OCI-LY3 (cell line): ENCODE data around the gene MAP4K2.
A peak's percentile ranks its signal among the peaks of the same experiment; 100 is the strongest.

Source experiments
- H2AFZ ChIP-seq: fragments of 200-600, 300-600 bp; shearing (Covaris generic); 2 replicates; pipeline ENCODE4 v1.6.0; 2014; ENCODE audit warnings: antibody characterized with exemption, low read depth, low read length
- H3K27ac ChIP-seq: fragments of 200-600, 300-600 bp; sonication (generic); 2 replicates; pipeline ENCODE4 v1.5.1; 2014; ENCODE audit warnings: mild to moderate bottlenecking, low read length, moderate library complexity, mixed read lengths
- H3K27me3 ChIP-seq: fragments of 200-600, 300-600 bp; sonication (generic); 2 replicates; pipeline ENCODE4 v1.6.1; 2014; ENCODE audit warnings: low read depth, low read length, mixed read lengths
- H3K36me3 ChIP-seq: fragments of 200-600, 300-600 bp; sonication (generic); replicated peaks from 2 replicates; pipeline ENCODE3; 2014; ENCODE audit warnings: low read depth, low read length, mixed read lengths
- H3K4me1 ChIP-seq: fragments of 300-600, 200-600 bp; sonication (generic); 2 replicates; pipeline ENCODE4 v1.6.1; 2014; ENCODE audit warnings: low read length, mixed read lengths
- H3K4me2 ChIP-seq: fragments of 200-600, 300-600 bp; sonication (generic); 2 replicates; pipeline ENCODE4 v1.6.1; 2014; ENCODE audit warnings: low read length, mixed read lengths
- H3K4me3 ChIP-seq: fragments of 300-600, 200-600 bp; sonication (generic); 2 replicates; pipeline ENCODE4 v1.5.1; 2014; ENCODE audit warnings: antibody characterized with exemption, mild to moderate bottlenecking, low read length, moderate library complexity
- H3K79me2 ChIP-seq: fragments of 300-600, 200-600 bp; shearing (Covaris generic); 2 replicates; pipeline ENCODE4 v1.6.1; 2014; ENCODE audit warnings: mild to moderate bottlenecking, low read length, mixed read lengths
- H3K9ac ChIP-seq: fragments of 300-600, 200-600 bp; shearing (Covaris generic); 2 replicates; pipeline ENCODE4 v1.6.0; 2014; ENCODE audit warnings: mild to moderate bottlenecking, low read length, moderate library complexity
- H3K9me3 ChIP-seq: fragments of 200-600, 300-600 bp; shearing (Covaris generic); 2 replicates; pipeline ENCODE4 v1.6.1; 2014; ENCODE audit warnings: low read length, mixed read lengths; ENCODE audit not compliant: insufficient read depth
- H4K20me1 ChIP-seq: fragments of 200-600, 300-600 bp; sonication (generic); 2 replicates; pipeline ENCODE4 v1.6.1; 2016; ENCODE audit warnings: low read length, mixed read lengths; ENCODE audit not compliant: insufficient read depth
- CTCF ChIP-seq: fragments of 200-600, 300-600 bp; sonication (generic); IDR thresholded peaks from 2 replicates; pipeline ENCODE4 v1.5.1; 2014; ENCODE audit warnings: antibody characterized with exemption, low read length, low read depth
- EZH2phosphoT487 ChIP-seq: fragments of 200-600 bp; shearing (Covaris generic); IDR thresholded peaks from 2 replicates; pipeline ENCODE4 v1.6.1; 2018; ENCODE audit warnings: antibody characterized with exemption, mixed run types, low read depth

MAP4K2 gene

GRCh38 chr11:64741375-64742086 lies 61.5 kb downstream of the MAP4K2 start:
- Histone ChIP-seq H3K27ac (no peak overlapping the region), H3K4me1 (peaks cover 21% of the 10 kb centered on the region), H2AFZ (no peak overlapping the region), H4K20me1 (no peaks in the 10 kb centered on the region), H3K4me3 (peak overlapping the region; percentile 84), H3K9me3 (no peaks in the 10 kb centered on the region), H3K4me2 (peak overlapping the region; percentile 99), H3K9ac (no peak overlapping the region), H3K27me3 (no peaks in the 10 kb centered on the region), H3K79me2 (no peaks in the 10 kb centered on the region), H3K36me3 (no peaks in the 10 kb centered on the region)
- TF ChIP-seq CTCF (no peak), EZH2phosphoT487 (no peak)

GRCh38 chr11:64739871-64740270 lies 63.1 kb downstream of the MAP4K2 start:
- no peak overlapping the region for H3K4me2 ChIP-seq
- TF ChIP-seq CTCF (no peak), EZH2phosphoT487 (no peak)
- no peaks in the 10 kb centered on the region for H3K9me3 ChIP-seq
- H3K27me3 ChIP-seq: no peaks in the 10 kb centered on the region
- no peaks in the 10 kb centered on the region for H4K20me1 ChIP-seq
- H3K27ac ChIP-seq: no peak overlapping the region
- H3K79me2 ChIP-seq: no peaks in the 10 kb centered on the region
- H3K4me1 ChIP-seq: peaks cover 31% of the 10 kb centered on the region
- H3K4me3 ChIP-seq: no peak overlapping the region
- H3K9ac ChIP-seq: no peak overlapping the region
- H3K36me3 ChIP-seq: no peaks in the 10 kb centered on the region
- H2AFZ ChIP-seq: no peak overlapping the region

- TF ChIP-seq EZH2phosphoT487: no peak
- TF ChIP-seq CTCF: no peak
- no peak overlapping the region for H3K4me2 ChIP-seq
- no peaks in the 10 kb centered on the region for H3K36me3 ChIP-seq
- H3K79me2 ChIP-seq: no peaks in the 10 kb centered on the region
- no peak overlapping the region for H3K27ac ChIP-seq
- no peaks in the 10 kb centered on the region for H3K9me3 ChIP-seq
- H3K4me1 ChIP-seq: peaks cover 34% of the 10 kb centered on the region
- H4K20me1 ChIP-seq: no peaks in the 10 kb centered on the region
- no peak overlapping the region for H3K9ac ChIP-seq
- no peak overlapping the region for H2AFZ ChIP-seq
- H3K27me3 ChIP-seq: no peaks in the 10 kb centered on the region
- H3K4me3 ChIP-seq: no peak overlapping the region
These were observed 66.4 kb downstream of the MAP4K2 start for GRCh38 chr11:64736654-64737053.

GRCh38 chr11:64735725-64736259 lies 67.2 kb downstream of the MAP4K2 start:
- Histone ChIP-seq H4K20me1 (no peaks in the 10 kb centered on the region), H3K27me3 (no peaks in the 10 kb centered on the region), H3K4me3 (peak overlapping the region; percentile 30; the same call in 1 of the 2 replicates), H3K9ac (peak overlapping the region; percentile 32; the same call in 1 of the 2 replicates), H3K4me1 (peaks cover 33% of the 10 kb centered on the region), H3K27ac (0 out of 2 replicates have a peak overlapping the region, but pooled peaks have one; percentile 11), H3K79me2 (no peaks in the 10 kb centered on the region), H3K9me3 (no peaks in the 10 kb centered on the region), H2AFZ (no peak overlapping the region), H3K36me3 (no peaks in the 10 kb centered on the region), H3K4me2 (peak overlapping the region; percentile 62)
- no peak for TF ChIP-seq CTCF
